T-helper 22 cell (primary cell): ENCODE data around the gene PHLDB1.
"Not testable (repeated sequence)": the region's sequence is repeated elsewhere in the genome, so short reads cannot be mapped to it uniquely, and the experiment has no call there.

Experiments used
- DNase-seq: peaks from one replicate; pipeline ENCODE4 v3.0.0-alpha.2; 2020; ENCODE audit warnings: low read depth

Gene PHLDB1

DNA sequence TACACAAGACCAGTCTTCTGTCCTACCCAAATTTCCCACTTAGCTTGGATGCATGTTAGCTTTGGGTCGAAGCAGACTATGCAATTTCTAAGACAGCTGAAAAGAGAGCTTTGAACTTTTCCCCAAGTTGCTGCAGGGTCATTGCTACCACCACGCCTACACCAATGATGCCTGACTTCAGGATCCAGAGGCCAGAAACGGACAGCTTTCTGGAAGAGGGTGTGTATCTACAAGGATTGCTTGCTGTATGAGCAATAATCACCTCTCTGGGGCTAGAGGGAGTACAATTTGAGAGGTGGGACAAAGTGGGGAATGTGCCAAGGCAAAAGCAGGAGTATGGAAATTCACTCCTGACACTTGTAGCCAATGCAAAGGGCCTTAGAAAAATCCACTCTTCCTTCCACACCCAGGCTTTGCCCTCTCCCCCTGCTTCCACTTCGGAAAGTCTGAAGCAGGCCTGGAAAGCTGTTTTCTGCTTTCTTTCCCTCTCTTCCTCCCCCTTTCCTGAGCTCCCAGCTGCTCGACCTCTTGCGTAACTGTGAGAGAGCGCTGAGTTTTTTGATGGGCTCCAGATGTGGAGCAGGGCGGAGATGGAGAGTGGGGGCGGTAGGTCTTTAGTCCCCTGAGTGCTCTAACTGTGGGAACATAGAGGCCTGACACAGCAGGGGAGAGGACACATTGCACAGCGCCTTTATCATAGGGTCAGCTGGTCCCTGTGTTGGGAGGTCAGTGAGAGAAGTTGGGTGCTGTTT lies 2.1 kb upstream of the PHLDB1 start:
- DNase-seq: no peak

DNA sequence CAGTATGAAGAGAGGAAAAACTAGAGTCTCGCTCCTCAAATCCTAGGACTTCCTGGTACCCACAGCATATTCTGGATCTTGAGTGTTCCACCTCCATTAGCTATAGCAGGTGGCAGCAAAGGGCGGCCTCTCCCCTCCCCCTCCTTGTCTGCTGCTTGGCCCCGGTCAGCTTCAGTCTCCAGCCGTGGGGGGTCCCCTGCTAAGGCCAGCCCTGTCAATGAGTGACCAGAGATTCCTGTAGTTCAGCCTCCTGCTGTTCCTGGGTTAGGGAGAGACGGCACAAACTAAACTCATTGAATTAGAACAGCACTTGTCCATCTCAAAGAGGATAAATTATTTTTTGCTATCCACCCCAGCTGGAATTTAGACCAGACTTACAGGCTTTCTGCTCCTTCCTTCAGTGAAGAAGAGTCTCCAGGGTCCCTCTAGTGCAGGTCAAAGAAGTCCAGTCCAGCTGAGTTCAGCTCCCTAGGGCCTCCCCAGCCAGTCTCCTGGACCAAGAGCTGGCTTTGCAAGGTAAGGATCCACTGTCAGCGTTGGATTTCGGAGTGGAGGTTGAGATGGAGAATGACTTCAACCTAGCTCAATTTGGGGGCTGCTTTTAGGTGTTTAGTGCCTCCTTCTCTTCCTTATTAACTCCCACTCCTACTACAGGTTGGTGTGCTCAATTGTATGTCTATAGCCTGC lies 1.1 kb upstream of the PHLDB1 start:
- no peak for DNase-seq

DNA sequence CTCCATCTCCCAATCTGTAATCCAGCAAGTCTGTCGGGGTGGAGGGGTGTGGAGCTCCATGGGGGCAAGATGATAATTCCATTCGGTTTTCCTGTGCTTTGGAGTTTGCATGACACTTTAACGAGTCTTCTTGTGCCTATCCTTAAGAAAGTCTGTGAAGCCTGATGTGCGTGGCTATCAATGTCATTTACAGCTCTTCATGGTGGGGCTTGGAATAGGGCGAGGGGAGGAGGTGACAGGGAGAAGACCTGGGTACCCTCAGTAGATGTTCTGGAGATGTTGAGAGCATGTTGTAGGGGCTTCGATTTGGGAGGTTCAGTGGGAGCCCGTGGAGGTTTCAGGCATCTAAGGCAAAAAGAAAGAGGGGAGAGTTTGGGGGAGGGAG lies 579 bp upstream of the PHLDB1 start:
- DNase-seq: no peak

DNA sequence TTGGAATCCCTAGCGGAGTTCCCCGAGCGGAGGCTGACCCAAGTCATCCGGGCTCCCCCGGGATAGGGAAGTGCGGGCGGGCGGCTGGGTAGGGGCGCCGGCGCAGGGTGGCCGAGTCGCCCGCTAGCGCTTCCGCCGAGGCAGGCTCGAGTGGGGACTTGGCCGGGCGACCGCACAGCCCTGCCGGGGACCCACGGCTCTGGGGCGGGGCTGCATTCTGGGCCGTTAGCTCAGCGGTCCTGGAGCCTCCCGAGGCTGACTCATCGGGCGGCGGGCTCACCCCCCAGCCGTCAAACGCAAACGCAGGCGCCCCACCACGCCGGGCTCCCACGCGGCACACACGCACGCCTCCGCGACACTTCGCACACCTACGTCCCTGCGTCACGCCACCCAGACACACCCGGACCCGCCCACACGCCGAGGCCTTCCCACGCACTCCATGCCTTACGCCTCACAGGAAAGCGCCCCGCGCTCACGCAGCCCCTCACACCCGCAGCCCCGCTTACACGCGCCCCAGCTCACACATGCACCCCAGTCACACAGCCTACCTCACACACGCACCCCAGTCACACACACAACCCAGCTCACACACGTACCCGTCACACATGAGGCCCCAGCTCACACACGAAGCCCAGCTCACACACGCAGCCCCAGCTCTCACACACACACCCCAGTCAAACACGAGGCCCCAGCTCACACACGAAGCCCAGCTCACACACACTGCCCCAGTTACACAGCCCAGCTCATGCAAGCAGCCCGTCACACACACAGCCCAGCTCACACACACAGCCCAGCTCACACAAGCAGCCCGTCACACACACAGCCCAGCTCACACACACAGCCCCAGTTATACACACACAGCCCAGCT lies 1.2 kb downstream of the PHLDB1 start:
- peak; percentile 88 for DNase-seq

DNA sequence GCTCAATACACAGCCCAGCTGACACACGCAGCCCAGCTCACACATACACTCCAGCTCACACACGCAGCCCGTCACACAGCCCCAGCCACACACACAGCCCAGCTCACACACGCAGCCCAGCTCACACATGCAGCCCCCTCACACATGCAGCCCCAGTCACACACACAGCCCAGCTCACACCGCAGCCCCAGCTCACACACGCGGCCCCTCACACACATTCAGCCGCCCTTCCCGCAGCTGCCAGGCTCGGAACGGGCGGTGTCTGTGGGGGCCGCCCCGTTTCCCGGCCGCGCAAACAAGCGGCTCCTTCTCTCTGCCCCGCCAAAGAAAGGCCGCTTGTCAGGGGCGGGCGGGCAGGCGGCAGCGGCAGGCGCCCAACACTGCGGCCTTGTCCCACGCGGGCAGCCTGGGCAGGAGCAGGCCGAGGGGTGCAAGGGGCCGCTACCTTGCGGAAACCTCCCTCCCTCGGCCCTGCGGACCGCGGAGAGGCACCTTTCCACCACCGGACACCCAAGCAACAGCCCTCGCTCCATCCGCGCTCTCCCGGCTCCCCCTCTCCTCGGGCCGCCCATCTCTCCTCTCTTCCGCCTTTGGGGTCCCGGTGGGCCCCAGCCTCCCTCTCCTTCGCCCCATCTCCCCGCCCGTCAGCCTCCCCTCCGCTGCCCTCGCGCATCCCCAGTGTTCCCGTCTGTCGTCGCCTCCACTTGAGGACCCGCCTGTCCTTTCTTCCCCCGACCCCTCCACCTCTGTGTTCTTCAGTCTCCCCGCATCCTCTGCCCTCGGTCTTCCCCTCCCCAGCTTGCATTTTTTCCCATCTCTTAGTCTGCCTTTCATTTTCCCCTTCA lies 2.2 kb downstream of the PHLDB1 start:
- DNase-seq: no peak

DNA sequence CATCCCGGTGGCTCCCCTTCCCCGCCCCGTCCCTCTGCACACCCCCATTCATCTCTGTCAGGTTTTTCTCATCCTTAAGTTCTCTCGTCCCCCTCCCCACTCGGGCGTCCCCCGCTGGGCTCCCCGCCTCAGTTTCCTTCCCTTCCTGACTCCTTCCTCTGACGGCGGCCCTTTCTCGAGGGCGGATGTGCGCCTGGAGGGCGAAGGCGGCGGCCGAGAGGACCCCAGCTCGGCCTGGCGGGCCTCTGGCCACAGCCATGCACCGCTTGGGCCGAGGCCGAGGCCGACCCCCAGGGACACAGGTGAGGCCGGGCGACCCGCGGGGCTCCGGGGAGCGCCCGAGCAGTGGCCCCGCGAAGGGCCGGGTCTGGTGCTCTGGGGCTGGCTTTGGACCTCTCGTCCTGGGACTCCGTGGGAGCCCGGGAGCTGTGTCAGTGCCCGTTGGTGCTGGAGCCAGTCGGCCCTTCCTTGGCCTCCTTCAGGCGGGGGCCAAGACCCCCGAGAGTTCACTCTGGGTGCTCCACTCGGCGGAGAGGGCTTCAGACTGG lies 2.9 kb downstream of the PHLDB1 start:
- DNase-seq: no peak

DNA sequence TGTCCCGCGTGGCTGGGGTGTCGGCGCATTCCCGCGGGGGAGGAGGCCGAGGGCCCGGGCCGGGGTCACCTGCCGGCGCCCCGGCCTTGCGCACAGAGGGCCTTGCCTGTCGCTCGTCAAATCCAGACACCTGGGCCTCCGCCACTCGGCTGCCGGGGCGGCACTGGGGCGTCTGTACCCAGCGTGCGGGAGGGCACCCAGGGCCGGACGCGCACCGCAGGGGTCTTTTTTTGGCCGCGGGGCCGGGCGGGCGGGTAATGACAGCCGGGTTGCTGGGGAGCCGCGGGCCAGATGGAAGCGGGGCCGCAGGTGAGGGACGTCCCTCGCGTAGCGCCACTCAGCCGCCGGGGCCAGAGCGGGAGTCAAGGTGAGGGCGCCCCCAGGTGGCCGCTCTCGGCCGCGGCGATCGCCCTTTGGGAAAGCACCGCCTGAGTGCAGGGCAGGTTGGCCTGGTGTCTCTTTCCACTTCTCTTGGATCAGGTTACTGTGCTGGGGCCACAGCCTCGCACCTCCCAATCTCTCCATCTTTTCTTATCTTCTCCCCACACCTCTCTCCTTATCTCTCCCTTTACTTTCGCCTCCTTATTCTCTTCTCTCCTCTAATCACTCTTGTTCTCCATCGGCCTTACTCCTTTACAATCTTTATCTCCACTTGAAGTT lies 3.5 kb downstream of the PHLDB1 start:
- peak; percentile 62 for DNase-seq

DNA sequence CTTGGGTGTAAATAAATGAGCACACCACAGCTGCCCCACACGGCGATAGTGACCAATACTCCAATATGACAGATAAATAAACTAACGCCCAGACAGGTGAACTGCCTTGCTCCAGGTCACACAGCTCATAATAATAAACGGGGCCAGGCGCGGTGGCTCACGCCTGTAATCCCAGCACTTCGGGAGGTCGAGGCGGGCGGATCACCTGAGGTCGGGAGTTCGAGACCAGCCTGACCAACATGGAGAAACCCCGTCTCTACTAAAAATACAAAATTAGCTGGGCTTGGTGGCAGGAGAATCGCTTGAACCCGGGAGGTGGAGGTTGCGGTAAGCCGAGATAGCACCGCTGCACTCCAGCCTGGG lies 4.0 kb downstream of the PHLDB1 start:
- not testable (repeated sequence) for DNase-seq

DNA sequence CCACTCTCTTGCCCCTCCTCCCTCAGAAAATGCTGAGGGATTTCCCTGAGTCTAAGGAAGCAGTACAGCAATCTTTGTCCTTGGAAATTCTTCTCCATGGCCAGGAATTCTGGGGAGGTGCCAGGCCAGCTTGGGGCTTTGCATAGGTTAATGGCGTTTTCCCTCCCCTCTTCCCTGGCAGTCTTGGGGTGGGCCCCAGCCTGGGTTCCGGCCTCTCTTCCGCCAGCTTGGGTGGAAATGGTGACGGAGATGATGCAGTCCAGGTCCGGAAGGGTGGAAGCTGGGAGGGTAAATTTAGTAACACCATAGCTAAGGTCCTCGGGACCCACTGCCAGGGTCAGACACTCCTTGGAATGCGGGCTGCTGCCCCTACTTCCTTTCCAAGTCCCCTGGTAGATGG lies 5.0 kb downstream of the PHLDB1 start:
- DNase-seq: no peak

DNA sequence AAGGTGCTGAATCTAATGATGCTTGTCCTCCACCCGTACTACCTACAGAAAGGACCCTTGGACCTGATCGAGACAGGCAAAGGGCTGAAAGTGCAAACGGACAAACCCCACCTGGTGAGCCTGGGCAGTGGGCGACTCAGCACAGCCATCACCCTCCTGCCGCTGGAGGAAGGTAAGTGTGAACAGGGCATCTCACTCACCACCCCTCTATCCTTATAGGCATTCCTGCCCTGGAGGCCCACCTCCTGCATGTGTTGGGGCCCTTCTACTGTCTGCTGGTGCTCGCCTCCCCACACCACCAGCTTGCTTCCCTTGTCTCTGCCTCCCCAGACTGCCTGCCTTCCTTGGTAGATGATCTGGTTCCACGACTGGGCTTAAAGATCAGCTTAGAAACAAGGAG lies 7.1 kb downstream of the PHLDB1 start:
- no peak for DNase-seq

DNA sequence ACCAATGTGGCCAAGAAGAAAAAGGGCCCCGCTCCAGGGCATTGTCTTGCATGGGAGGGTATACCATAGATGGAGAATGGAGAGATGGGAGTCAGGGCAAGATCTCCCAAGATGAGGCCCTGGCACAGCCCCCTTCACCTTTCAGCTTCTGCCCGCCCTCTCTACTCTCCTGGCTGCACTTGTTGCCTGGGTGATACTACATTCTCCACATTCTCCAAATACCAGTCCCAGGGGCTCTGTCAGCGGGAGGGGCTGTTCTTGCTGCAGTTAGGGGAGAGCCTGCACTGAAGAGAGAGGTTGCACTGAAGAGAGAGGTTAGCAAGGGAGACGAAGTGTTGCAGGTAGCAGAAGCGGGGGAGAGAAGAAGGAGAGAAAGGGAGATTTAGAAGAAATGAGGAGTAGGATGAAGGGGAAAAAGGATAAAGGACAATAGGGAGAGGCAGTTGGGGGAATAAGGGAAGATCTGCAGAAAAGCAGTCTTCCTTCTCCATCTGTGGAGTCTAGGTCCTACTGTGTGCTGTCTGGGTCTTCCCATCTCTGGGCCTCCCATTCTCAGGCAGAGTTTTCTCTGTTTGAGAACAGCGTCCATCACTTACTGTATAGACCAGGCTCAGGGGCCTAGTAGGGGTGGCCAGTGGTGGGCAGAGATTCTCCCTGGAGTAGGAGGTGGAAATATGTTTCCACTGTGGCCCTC lies 8.0 kb downstream of the PHLDB1 start:
- no peak for DNase-seq

DNA sequence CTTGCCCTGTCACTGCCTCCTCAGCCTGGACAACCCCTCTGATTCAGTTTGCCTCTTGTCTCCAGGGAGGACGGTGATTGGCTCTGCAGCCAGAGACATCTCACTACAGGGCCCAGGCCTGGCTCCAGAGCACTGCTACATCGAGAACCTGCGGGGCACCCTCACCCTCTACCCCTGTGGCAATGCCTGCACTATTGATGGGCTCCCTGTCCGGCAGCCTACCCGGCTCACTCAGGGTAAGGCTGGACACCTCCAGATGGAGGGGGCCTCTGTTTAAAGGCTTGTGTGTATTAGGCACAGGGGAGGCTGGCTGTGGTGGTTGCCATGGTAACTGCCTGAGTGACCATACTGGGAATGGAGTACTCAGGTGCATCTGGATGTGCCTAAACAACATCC lies 8.6 kb downstream of the PHLDB1 start:
- DNase-seq: no peak

DNA sequence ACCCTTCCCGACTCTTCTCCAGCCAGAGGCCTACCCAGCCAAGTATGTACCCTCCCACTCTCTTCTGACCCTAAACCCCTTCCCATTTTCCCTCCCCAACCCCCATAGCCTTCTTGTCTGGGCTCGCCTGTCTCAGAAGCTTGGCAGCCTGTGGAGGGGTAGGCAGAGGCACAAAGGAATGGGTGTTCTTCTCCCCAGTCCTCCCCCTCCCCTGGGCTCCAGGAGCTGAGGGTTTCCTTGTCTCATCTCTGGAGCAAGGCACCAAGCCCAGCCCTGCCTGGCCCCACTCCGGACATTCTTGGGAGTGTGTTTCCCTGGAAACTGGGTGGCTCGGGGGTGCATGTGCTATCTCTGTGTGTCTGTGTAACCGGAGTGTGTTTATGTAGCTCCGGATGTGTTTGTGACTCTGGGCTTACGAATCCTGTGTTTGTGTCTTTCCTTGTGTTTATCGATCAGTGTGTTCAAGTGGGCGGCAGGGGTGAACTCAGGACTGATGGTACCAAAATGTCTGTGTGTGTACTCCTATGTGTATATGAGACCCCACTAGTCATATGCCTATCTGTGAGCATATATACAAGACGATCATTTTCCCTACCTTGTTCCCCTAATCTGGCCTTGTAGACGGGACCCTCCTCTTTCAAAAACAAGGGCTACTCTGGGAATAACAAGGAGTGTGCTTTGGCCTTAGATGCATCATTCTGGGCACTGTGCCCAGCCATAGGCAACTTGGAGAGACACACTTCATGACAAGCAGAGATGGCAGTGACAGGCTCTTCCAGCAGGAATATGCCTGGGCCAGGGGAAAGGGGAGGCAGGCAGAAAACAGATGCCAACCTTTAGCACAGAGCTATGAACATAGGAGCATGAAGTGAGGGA lies 10.9 kb downstream of the PHLDB1 start:
- no peak for DNase-seq

DNA sequence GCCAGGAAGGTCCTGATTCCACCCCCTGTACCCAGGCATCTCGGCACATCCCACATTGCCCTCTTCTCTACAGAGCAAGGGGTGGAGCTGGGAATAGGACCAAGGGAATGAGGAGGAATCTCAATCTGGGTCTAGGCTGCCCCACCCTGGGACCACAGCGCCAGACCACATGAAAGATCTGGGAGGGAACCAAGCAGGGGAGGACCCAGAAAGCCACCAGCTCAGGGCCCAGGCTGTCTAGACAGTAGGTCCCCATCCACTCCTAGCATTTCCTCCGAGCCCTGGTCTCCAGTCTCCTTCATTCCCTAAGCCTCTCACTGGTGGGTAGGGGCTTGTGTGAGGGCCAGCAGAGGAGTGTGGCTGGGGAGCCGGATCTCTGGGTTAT lies 11.6 kb downstream of the PHLDB1 start:
- DNase-seq: no peak

DNA sequence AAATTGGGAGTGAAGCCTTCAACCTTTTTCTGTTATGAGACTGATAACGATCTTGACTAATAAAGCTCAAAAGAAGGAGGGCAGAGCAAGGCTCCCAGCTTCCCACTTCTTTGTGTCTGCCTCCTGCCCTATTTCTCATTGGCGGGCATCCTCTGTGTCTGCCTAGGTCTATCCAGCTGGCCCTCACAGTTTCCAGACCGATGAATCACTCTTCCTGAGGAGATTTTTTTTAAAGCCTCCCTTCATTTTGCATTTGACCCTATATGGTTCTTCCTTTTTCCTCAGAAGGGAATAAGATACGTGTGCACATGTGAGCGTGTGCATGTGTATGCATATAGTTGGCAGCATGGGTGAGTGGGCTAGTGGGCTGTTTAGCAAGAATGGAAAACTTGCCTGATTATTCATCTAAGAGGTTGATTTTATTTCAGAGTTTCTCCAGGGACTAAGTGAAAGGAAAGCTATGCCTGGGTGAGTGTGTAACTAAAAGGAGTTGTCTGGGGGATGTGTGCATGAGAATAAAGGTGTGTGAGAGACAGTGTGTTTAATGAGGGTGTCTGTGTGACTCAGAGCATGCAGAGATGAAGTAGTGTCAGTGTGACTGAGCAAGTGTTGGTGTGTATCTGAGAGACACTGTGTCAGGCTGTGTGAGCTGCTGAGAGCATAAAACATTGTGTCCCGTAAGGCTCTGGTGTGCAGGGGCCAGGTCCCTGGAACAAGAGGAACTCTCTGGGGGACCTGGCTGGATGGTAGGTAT lies 12.2 kb downstream of the PHLDB1 start:
- no peak for DNase-seq

DNA sequence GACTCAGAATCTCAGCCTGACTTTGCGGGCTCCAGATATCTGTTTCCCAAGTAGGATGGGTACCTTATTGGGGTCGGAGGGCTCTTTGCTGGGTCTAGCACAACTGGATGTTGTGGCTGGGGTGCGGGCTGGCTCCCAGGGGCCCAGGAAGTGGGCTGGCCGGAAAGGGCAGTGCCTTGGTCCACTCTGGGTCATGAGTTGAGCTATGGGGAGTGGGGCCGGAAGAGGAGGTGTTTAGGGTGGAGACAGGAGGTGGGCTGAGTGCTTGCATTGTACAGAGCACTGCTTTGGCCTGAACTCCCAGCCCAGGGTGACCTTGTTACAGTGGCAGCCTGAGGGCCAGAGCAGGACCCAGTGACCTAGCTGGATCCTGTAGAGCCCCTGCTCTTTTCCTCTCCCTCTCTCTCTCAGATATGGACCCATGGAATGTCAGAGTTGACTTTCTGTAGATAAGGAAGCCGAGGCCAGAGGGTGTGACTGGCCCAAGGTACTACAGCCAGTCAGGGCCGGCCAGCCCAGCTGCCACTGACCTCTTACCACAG lies 13.2 kb downstream of the PHLDB1 start:
- no peak for DNase-seq

DNA sequence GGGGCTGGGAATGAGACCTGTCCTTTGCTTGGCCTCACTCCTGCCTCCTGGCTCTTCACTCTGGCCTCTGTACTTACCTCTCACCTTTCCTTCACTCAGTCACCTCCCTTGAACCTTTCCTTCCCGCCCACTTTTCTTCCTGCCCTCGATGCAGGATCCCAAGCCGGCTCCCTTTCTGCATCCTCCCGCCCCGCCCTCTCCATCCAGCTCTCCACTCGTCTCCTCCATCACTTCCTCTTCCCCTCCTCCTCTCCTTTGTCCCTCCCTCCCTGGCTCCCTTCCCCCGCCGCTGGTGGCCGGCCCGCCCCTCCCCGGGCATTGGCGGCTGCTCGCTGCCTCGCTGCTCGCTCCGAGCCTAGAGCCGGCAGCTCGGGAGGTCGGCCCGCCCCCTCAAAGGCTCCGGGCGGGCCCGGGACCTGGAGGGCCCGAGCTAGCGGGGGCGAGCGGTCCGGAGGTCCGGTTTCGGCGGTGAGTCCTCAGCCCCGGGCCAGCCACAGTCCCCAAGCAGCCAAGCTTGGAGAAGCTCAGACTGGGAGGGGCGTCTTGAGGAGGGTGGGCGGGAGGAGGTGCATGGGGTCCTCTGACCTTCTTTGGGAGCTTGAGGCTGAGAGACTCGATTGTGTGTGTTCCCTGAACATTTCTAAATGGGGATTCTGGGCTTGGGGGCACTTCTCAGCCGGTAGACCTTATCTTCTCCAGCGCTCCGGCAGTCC lies 13.8 kb downstream of the PHLDB1 start:
- DNase-seq: no peak

DNA sequence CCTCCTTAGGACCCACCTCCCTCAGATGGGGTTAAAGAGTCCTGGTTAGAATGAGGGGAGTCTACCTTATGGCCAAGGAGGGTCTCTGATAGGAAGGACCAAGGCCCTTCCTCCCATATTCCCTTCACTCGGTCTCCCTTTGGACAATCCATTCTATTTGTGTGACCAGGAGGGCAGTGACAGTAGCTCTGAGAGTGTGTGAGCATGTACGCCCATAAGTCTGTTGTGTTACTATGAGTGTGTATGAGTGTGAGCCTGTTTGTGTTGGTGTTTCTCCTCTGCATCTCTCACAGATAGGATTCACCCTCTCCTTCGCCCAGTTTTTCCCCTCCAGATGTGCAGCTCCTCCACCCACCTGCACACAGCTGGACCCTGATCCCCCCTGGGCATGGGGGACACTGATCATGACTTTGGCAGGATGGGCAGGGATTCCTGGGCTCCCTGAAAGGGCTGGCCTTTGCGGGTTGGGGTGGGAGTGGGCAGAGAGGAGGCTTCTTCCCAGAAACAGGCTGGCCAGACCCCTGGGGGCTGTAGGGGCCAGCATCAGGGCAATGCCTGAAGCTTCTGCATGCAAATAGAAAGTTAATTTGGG lies 14.5 kb downstream of the PHLDB1 start:
- no peak for DNase-seq
